Activated CD4-positive, alpha-beta memory T cell treated with anti-CD3 and anti-CD28 coated beads for 36 hours (primary cell): Measurements from ENCODE around the gene XYLB. TPM values are rescaled to one million over a fixed set of nuclear protein-coding genes. Genes with fewer than 3 reads are reported as not detected.

Source experiments
- total RNA-seq, 2 experiments: library from RNA; stranded (reverse); gene quantifications; one replicate each; pipeline ENCODE4 v1.2.3, GENCODE V29; 2021

The XYLB gene
- total RNA-seq, 2 experiments from 2014 or later, result 4.8 to 4.9 TPM

Other genes with a start within 250 kb of the XYLB start
- gene ACAA1, start 209.7 kb upstream of the XYLB start, total RNA-seq, result 10 to 100 TPM; 55.5 to 57.7 TPM
- 10 to 100 TPM; 32.3 to 34.8 TPM for gene MYD88, start 208.1 kb upstream of the XYLB start, total RNA-seq
- 10 to 100 TPM; 47.5 to 48.5 TPM for gene OXSR1, start 181.2 kb upstream of the XYLB start, total RNA-seq
- gene SLC22A13, start 81.0 kb upstream of the XYLB start, total RNA-seq, result under 1 TPM in 1 of 2 experiments, not detected in 1; 0.12 TPM
- not detected for gene SLC22A14, start 64.5 kb upstream of the XYLB start, total RNA-seq
- 1 to 10 TPM; 7.1 to 7.8 TPM for gene ACVR2B, start 107.1 kb downstream of the XYLB start, total RNA-seq
- 10 to 100 TPM; 11.7 to 13.0 TPM for gene EXOG, start 149.6 kb downstream of the XYLB start, total RNA-seq